Activated naive CD4-positive, alpha-beta T cell treated with Interleukin-2 at 50 U/mL for 16 hours (primary cell): ENCODE measurements around the gene PTPN1.
"Not testable (repeated sequence)": the region's sequence is repeated elsewhere in the genome, so short reads cannot be mapped to it uniquely, and the experiment has no call there.

Source experiments
- DNase-seq: peaks from one replicate; pipeline ENCODE4 v3.0.0-alpha.2; 2020

The PTPN1 gene

DNA sequence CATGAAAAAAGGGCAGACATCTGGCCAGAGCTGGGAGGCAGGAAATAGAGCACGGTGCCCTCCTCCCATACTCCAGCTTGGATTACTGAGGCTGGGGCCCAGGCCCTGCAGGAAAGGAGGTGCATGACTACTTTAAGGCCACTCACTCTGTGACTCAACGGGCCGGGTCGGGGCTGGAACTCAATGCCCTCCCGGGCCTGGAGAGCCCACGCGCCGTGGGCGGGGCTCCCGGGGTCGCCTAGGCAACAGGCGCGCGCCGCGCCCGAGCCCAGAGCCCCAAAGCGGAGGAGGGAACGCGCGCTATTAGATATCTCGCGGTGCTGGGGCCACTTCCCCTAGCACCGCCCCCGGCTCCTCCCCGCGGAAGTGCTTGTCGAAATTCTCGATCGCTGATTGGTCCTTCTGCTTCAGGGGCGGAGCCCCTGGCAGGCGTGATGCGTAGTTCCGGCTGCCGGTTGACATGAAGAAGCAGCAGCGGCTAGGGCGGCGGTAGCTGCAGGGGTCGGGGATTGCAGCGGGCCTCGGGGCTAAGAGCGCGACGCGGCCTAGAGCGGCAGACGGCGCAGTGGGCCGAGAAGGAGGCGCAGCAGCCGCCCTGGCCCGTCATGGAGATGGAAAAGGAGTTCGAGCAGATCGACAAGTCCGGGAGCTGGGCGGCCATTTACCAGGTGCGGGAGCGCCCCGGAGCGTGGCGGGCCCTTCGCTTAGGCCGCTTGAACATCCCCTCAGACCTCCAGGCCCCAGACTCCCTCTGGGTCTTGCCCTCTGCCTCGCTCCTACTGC, at the start of gene PTPN1:
PTPN1 (plus strand) TSS at position 461 of the 783 bp plus-strand sequence; CDS start at position 606, 145 bp downstream.
- DNase-seq = peak; percentile 99

DNA sequence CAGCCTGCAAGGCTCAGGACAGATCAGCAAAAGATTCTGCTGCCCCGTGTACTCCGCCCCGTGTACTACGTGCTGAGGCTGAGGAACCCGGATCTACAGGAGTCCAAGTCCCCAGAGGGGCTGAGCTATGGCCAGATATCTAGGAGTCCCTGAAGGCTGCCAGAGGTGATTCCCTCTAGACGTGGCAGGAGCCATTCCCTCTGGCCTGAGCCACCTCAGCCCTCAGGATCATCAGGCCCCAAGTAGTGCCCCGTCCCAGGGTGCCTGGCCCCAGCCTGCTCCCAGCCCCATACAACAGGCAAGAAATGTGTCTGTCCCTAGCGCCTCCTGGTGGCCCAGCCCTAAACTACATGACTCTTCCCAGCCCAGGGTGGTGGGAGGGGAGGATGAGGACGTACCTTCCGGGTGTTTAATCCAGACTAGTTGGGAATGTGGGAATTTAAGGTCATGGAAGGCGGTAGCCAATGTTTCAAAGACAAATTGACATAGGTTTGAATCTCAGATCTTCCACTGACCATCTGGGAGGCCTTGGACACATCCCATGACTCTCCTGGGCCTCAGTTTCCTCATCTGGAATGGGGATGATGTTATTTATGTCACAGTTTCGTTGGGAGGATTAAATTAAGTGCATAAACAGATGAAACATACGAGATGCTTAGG, 49.4 kb upstream of the PTPN1 start:
- peak; percentile 85 for DNase-seq

DNA sequence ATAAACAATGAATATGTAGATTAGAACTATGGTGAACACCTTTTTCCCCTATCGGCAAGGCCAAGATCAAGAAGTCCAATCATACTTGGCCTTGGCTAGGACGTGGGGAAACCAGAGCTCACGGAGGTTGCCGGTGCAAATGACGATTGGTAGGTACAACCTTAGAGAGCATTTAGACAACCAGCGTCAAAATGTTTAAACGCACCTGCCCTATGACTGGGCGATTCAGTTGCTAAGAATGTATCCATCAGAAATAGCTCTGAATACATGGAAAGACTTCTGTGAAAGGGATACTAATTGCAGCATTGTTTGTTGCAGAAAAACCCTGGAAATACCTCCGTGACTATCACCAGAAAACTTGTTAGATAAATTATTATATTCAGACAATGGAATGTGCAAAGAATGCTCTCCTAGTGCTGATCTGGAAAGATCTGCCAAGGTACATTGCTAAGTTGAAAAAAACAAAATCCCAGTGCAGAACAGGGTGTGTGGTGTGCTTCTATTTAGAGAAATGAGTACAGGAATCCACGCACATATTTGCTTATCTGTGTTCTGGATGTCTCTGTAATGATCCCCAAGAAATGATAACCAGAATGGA, 48.0 kb upstream of the PTPN1 start:
- no peak for DNase-seq

DNA sequence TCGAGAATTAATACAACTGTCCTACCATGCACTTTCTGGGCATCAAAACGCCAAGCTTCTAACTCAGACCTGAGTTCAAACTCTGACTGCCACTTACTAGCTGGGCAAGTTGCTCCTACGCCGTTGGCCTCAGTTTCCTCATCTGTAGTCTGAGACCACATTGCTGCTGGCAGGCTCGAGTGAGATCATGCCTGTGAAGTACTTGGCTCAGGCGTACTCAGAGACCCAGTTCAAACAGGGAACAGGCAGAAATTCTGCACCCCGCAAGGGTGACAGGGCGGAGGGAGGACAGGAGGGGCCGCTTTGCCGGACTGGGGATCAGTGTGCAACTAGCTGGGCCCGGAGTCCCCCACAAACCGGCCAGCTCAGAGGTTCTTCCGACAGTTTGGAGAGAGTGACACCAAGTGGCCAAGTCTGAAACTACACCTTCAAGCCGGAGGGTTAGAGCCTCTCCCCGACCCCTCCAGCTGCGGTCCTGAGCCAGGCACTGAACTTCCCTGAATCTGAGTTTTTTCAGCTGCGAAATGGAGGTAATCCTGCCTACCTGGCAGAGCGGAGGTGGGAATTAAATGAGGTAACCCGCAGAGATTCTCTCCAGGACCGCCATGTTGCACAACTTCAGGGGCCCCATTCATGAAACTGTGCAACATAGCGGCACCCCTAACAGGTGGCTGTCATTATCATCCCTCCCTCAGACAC, 46.0 kb upstream of the PTPN1 start:
- DNase-seq = peak; percentile 63

DNA sequence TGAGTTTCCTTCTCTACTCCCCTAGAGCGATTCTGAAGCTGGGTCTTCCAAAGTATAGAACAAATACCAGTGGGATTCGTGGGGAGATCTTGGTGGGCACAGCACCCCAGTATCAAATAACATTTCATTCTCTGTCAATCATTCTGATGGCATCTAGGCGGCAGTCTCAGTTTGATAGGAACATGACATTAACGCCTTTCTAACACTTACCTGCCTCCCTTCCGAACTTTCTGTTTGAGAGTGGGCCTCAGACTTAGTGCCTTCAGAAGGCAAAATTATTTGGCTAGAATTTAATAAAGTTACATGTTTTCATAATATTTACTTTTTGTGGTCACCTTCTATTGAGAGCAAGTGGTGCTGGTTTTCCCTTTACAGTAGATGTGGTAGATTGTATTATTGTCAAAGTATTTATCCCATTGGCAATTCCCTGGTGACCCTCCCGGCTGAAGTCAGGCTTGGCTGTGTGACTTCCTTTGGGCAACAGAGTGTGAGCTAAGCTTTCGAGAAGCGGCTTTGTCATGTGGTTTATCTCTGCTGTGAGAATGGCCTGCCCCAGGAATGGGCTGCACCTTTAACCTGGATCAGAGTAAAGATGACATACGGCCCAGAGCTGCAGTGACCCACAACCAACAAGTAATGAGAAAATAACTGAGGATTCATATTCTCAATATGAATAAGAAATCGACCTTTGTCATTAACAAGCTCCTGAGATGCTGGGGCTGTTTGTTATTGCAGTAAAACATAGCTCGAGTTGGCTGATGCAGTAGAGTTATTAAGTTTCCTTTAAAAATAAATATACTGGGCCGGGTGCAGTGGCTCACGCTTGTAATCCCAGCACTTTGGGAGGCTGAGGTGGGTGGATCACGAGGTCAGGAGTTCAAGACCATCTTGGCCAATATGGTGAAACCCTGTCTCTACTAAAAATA, 45.2 kb upstream of the PTPN1 start:
- no peak for DNase-seq

DNA sequence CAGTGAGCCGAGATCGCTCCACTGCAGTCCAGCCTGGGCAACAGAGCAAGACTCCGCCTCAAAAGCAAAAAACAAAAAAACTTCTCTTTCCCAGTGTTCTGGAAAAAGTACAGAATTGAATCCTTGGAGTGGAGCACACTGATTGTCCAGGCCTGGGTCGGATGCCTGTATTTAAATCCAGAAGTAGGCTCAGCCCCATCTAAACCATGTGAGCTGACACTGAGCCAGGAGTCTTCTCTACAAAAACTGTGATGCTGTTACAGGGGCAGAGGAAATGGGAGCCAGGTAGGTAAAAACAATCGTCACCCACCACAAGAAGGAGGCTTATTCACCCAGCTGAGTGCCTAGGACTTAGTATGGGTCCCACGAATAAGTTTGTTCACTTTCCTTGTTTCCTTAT, 43.0 kb upstream of the PTPN1 start:
- no peak for DNase-seq

DNA sequence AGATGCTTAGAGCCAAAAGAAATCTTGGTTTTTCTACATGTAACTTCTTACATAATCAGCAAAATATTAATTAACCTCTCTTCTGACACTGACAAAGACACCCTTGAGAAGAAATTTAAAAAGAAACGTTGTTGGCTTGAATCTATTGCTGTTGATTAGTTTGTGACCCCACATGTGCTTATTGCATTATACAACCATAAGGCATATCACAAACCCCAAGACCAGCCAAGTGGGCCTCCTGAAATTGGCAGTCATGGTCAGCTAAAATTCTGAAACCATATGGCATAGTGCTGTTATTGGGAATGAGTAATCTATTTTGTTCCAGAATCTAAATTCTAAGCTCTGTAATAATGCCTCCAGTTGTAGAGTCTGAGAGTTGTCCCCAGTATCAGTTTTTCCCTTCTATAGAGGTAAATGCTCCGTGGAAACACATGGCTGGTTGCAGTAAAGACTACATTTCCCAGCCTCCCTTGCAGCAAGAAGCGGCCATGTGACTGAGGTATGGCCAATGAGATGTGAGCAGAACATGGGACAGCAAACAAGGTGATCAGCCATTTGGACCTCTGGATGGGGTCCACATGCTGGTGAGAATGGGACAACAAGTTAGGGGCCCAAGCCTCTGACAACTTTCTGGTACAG, 42.3 kb upstream of the PTPN1 start:
- peak; percentile 27 for DNase-seq

DNA sequence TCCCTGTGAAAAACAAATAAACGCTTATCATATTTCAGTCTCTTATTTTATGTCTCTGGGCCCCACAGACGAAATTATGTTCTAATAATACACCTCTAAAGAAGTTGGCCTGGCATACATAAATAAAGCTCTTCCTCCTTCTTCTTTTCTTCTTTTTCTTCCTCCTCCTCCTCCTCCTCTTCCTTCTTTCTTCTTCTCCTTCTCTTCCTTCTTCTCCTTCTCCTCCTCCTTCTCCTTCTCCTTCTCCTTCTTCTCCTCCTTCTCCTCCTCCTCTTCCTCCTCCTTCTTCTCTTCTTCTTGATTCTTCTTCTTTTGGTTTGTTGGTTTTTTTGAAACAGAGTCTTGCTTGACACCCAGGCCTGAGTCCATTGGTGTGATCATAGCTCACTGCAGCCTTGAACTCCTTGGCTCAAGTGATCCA, 41.8 kb upstream of the PTPN1 start:
- no peak for DNase-seq

DNA sequence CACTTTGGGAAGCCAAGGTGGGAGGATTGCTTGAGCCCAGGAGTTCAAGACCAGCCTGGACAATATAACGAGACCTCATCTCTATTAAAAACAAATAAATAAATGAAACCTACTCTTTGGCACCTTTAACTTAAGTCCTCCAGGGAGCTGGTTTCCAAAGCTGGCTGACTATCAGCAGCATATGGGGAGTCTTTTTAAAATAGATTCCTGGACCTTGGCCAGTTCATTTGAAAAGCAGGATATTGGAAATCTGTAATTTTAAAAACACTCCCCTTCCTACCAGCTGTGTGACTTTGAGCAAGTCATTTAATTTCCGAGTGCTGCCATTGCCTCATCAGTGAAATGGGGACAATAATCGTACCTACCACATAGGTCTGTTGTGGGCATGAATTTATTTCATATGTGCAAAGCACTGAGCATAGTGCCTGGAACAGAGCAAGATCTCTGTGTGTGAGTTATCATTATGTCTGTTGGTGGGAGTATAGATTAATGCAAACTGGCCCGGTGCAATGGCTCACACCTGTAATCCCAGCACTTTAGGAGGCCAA, 40.9 kb upstream of the PTPN1 start:
- DNase-seq = no peak

DNA sequence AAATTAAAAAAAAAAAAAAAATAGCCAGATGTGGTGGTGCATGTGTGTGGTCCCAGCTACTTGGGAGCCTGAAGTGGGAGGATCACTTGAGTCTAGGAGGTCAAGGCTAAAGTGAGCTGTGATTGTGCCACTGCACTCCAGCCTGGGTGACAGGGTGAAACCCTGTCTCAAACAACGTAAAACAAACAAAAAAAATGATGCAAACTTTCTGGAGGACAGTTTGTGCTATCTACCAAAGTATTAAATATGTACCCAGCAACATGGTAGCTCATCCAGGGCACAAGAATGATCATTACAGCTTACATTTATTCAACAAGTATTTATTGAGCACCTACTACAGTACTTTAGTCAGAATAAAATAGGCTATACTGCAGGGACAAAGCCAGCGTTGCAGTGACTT, 40.4 kb upstream of the PTPN1 start:
- DNase-seq = no peak

DNA sequence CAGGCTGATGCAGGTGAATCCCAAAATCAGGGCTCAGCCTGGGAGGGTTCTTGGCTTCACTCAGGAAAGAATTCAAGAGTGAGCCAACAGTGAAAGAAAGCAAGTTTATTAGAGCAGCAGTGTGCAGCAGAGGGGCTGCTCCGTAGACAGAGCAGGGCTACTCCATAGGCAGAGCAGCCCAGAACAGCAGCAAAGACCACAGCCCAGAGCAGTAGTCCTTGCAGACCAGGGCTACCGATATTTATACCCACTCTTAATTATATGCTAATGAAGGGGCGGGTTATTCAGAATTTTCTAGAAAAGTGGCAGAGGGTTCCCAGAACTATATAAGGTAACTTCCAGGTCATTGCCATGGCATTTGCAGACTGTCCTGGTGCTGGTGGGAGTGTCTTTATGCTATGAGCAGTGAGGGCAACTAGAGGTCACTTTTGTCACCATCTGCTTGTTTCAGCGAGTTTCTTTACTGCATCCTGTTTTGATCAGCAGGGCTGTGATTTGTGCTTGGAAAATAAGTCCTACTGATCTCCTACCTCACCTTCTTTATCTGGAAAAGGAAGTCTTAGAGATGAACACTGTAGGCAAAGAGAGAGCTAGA, 39.8 kb upstream of the PTPN1 start:
- no peak for DNase-seq

DNA sequence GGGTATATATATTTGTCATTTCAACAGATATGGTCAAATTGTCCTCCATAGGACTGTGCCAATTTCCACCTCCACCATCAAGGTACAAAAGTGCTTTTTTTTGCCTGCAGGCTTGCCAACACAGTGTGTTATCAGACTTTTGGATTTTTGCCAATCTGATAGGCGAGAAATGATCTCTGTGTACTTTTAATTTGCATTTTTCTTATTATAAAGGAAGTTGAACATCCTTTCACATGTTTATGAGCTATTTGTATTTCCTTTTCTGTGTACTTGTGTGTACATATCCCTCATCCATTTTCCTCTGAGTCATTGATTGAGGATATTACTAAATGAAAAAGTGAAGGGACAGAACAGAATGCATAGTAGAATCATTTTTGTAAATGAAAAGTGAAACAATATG, 39.0 kb upstream of the PTPN1 start:
- DNase-seq = no peak

DNA sequence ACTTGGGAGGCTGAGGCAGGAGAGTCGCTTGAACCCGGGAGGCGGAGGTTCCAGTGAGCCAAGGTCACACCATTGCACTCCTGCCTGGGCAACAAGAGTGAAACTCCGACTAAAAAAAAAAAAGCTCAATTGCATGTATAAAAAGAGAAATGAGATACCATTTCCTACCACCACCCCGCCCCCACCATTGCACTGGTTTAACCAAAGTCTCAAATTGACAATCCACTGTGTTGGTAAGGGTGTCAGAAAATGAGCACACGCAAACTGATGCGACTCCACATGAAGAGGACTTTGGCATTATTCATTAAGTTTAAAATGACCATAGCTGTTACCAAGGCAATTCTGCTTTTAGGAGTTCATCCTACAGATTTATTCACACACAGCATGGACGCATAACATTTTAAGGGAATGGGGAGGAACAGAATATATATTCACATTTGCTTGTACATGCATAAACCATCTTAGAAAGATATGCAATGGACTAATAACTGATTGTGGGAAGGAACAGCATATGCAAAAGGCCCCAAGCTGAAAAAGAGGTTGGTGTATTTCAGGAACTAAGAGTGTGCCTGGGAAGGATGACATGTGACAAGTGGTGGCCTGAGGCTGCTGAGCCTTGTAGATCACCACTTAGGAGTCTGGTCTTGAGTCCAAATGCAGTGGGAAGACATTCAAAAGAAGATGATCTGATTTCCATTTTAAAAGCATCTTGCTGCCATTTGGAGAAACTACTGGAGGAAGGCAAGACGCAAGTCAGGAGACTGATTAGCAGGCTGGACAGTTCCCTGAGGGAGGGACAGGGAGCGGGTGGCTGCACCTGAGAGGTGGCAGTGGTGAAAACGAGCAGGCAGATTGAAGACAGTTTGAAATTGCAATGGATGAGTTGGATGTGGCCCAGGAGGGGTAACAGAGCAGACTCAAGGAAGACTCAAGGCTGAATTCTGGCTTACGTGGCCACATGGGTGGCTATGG, 37.2 kb upstream of the PTPN1 start:
- DNase-seq = no peak

DNA sequence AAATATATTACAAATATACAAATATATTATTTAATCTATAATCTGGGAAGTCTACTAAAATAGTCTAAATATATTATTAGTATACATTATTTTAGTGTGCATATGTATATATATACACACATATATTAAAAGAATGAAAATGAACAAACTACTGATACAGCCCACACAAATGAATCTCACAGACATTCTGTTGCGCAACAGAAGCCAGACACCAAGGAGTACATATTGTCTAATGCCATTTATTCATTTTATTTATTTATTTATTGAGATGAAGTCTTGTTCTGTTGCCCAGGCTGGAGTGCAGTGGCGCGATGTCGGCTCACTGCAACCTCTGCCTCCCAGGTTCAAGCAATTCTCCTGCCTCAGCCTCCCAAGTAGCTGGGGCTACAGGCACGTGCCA, 35.8 kb upstream of the PTPN1 start:
- not testable (repeated sequence) for DNase-seq

DNA sequence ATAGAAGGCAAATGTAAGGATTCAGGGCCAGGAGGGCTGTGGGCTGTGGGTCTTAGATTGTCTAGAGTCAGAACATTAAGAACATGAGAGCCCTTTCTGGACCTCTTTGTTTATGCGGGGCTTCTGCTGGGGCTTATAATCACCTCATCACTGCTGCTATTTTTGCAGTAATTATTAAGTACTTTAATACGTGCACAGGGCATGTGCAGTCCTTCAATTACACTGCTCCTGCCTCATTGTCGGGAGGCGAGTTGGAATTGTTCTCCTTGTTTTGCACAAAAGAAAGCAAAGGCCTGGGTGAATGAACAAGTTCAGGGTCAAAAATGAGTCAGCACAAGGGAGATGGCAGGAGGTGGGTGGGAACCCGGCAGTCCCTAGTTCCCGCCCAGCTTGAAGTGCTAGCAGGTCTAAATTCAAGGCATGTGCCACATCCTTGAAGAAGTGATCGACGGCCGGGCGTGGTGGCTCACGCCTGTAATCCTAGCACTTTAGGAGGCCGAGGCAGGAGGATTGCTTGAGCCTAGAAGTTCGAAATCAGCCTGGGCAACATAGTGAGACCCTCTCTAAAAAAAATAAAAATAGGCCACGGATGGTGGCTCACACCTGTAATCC, 34.4 kb upstream of the PTPN1 start:
- DNase-seq = no peak

DNA sequence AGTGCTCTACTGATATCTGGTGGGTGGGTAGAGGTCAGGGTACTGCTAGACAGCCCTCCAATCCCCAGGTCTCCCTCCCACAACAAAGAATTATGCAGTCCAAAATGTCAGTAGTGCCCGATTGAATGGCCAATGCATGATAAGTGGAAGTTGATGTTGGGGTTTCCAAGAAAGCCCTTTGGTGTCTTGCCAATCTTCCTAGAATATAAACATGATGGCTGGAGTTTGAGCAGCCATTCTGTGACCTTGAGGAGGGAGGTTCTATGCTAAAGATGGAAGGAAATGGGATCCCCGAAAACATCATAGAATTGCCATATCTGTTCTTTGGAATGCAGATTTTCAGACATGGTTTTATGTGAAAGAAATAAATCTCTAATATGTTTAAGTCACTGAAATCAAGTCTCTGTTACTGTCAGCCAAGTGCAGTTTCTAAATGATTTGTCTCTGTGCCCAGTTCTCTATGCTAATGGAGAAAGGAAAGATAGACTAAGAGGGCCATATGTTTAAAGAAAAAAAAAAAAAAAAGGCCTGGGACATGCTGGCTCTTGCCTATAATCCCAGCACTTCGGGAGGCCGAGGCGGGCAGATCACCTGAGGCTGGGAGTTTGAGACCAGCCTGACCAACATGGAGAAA, 32.8 kb upstream of the PTPN1 start:
- DNase-seq = no peak

DNA sequence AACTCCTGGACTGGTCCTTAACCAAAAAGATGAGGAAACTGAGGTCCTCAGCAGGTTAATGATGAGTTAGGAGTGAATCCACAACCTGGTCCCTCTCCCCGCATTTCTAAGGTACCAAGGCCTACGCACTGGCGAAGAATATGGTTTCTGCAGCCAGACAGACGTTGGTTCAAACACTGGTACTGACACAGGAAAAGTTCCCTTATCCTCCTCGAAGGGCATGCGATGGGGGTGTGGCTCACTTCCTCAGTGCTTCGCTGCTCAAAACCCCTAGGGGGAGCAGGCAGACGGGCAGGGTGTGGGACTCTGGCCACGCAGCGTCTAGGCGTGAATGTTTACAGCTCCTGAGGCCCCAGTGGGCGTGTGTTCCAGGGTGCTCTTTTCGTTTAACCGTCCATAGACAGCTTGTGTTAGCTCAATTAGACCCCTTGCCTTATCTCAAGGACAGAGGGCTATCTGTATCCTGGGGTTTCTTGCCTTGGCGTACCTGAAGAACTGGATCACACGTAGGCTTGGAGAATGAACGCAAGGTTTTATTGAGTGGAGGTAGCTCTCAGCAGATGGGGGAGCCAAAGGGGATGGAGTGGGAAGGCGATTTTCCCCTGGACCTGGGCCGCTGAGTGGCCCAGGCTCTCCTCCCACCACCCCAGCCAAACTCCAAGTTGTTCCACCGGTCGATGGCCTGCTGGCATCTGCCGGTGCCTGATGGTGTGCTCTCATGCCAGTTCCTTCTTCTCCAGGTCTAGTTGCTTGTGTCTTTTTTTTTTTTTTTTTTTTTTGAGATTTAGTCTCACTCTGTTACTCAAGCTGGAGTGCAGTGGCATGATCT, 31.8 kb upstream of the PTPN1 start:
- peak; percentile 81 for DNase-seq

DNA sequence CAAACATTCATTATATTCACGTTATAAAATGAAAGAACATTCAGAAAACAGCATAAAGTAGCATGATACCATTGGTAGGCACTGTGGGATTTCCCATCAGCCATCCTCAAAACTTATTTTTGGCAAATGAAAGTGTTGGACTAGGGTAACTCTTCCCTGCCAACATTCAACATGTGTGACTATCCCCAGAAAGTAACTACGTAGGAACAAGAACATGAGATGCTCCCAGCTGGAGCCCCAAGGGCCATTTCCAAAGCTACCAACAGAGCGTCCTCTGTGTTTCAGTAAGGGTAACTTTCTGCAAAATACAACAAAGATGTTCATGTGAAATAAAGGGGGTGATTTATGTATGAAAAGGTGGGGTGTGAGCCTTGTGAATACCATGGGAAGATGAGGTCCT, 28.4 kb upstream of the PTPN1 start:
- DNase-seq = no peak
